NOMO-1 treated with DMSO at 0.1 percent for 48 hours (cell line): Measurements from ENCODE around the gene TPST1.
A peak's percentile ranks its signal among the peaks of the same experiment; 100 is the strongest.

Source experiments
- DNase-seq: peaks from one replicate; lab custom pipeline; 2025; ENCODE audit not compliant: unreplicated experiment; lab: John Stamatoyannopoulos, UW

The TPST1 gene

GRCh38 chr7:66237906-66238772, 33.0 kb downstream of the TPST1 start:
- DNase-seq, result no peak

DNA sequence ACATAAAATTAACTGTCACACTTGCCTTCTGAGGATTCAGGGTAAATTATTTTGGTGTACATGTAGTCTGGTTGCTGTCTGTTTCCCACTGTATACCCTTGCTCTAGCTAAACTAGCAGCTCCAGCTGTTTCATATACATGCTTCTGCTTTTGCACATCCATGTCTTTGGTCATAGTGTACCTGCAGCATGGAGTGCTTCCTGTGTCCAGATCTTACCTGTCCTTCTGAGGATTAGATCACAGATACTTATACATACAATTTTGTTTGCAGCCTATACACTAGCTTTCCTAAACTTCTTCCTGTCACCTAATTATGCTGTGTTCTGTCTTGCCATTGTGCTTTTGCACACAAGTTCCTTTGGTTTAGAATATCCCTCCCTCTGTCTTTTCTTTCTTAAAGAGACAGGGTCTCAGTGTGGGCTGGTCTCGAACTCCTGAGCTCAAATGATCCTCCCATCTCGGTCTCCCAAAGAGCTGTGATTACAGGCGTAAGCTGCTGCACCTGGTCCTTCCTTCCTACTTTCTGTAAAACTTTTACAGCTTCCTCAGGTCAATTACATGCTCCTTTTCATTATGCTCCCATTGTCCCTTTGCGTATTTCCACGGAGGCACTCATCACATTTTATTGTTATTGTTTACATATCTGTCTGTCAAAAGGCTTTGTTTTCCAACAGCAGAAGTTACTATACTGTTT, 33.8 kb downstream of the TPST1 start:
- no peak for DNase-seq

DNA sequence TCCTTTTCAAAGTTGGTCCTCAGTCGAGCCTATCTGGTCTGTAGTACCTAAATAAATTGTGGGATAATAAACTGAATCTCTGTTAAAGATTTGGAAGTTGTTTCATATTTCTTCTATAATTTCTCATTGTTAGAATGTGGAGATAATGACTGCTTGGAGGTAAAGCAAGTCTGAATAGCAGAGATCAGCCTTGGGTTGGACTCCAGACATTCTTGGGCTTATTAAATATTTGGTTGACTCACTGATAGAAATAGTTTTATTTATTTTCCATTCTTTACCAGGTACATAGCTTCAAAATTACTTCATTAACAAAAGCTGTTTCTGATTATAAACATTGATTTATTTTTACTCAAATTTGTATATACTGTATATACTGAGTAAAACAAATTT, 34.3 kb downstream of the TPST1 start:
- DNase-seq, result no peak

- no peak for DNase-seq
Observed at GRCh38 chr7:66245008-66245407, 39.9 kb downstream of the TPST1 start.

- no peak for DNase-seq
Observed at GRCh38 chr7:66246554-66247171, 41.5 kb downstream of the TPST1 start.

GRCh38 chr7:66247380-66248078, 42.4 kb downstream of the TPST1 start:
- DNase-seq, result no peak

- peak; percentile 64 for DNase-seq
Observed at GRCh38 chr7:66250711-66251110, 45.6 kb downstream of the TPST1 start.

DNA sequence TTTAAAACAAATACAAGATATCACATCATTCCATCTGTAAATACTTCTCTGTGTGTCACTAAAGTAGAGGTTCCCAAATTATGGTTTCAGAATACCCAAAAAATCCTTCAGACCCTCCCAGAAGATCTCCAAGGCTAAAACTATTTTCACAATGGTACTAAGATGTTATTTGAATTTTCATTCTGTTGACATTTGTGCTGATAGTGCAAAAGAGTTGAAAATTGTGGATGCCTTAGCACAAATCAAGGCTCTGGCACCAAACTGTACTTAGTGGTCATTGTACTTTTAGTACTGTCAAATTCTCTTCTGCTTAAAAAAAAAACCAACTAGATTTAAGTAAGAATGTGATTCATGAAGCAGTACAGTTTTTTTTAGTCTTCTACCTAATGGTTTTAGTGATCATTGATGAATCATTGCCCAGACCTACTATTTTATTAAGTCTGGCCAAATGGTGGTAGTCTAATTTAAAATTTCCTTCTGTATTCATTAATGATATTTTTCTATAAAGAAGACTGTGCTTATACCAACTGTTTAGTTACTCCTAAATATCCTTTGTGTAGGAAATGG, 50.5 kb downstream of the TPST1 start:
- peak; percentile 31 for DNase-seq

DNA sequence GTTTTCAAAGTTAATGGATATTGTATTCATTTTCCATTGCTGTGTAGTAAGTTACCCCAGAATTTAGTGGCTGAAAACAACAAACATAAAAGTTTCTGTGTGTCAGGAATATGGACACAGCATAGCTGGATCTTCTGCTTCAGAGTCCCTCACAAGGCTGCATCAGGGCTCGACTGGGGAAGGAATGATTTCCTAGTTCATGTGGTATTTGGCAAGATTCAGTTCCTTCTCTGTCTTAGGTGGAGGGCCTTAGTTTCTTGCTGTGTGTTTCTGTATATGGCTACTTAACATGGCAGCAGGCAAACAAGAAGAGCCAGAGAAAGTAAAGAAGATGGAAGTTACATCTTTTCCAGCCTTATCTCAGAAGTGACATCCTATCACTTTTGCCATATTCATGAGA, 51.1 kb downstream of the TPST1 start:
- DNase-seq, result peak; percentile 56

DNA sequence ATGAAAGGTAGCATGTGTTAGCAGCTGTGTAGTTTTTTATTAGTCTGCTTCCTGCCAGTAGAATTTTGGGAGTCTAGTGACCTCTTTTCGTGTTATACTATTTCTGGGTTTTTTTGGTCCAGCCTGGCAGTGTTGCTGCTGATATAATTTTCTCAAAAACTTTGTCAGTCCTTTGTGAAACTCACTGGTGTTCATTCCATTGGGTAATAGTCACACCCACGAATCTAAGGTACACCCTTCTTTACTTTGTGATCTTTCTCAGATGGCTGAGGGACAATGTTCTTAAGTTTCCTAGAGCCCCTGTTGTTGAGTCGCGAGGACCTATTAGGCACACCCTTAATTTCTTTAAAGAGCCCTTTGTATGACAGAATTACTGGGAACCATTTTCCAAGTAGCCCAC, 52.3 kb downstream of the TPST1 start:
- DNase-seq, result no peak

GRCh38 chr7:66258409-66258808, 53.3 kb downstream of the TPST1 start:
- DNase-seq, result no peak

DNA sequence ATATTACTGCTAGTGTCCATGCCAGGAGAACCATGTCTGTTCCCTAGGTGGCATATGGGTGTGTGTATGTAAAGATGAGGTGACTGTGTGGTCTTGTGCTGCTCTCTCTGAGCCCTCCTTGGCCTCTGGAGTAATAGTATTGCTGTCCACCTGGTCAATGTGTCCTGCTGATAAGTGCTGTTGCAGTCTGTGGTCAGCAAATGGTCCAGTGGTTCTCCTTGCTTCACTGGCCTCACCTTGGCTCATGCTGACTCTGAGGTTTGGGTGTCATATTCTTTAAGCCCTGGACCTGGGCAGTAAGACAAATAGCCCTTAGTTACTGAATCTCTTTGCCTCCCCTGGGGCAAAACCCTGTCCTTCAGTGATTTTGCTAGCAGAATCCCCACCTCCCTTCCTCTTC, 56.8 kb downstream of the TPST1 start:
- DNase-seq, result no peak

GRCh38 chr7:66263936-66264335, 58.8 kb downstream of the TPST1 start:
- no peak for DNase-seq

GRCh38 chr7:66265566-66265965, 60.4 kb downstream of the TPST1 start:
- DNase-seq, result peak; percentile 58

DNA sequence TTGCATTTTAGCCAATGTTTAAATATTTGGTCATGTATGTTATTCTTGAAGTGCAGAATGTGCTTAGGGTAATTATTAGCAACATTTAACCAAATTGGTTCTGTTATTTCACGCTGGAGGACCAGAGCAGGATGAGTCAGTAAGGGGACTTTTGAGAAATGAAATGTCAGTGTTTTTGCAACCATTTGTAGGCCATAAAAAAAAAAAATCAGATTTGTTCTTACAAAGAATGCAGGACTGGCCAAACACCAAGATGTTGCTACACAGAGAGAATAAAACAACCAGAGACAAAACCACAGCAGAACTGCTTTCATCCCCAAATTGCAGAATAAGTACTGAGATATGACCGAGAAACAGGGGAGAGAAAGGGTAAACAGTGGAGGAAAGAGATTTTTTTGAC, 62.1 kb downstream of the TPST1 start:
- no peak for DNase-seq

- DNase-seq, result no peak
Observed at GRCh38 chr7:66269978-66270377, 64.8 kb downstream of the TPST1 start.

- no peak for DNase-seq
Observed at GRCh38 chr7:66272321-66272720, 67.2 kb downstream of the TPST1 start.

DNA sequence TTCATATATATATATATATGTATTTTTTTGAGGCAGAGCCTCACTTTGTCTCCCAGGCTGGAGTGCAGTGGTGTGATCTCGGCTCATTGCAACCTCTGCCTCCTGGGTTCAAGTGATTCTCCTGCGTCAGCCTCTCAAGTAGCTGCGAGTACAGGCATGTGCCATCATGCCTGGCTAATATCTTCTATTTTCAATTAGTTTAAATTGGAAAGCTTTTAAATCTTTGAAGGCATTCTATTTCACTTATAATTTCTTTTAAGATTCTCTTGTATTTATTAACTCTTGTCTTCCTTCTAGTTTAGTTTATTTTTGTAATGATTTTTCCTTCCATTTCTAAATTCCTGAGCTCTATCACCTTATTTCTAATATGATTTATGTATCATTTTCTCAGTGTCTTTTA, 71.2 kb downstream of the TPST1 start:
- DNase-seq, result no peak

GRCh38 chr7:66277492-66277891, 72.4 kb downstream of the TPST1 start:
- no peak for DNase-seq

GRCh38 chr7:66279912-66280311, 74.8 kb downstream of the TPST1 start:
- DNase-seq, result no peak
